ENCODE data around the gene SFMBT2.

GRCh38 chr10:7293378-7293920 is 117.4 kb downstream of the SFMBT2 start:
- TF ChIP-seq CTCF (IDR thresholded peaks at IDR 0.05; ENCODE audit: low read depth, low read length) (no peak), EZH2phosphoT487 (IDR thresholded peaks at IDR 0.05; ENCODE audit: low read depth) (no peak)
